GOT3 (cell line): ENCODE data around the gene NAV2.

Experiments used
- DNase-seq: peaks from one replicate; lab custom pipeline; 2025; ENCODE audit warnings: mixed read lengths; lab: John Stamatoyannopoulos, UW

The NAV2 gene

GRCh38 chr11:19929147-19929546 is 216.5 kb downstream of the NAV2 start:
- no peak for DNase-seq

DNA sequence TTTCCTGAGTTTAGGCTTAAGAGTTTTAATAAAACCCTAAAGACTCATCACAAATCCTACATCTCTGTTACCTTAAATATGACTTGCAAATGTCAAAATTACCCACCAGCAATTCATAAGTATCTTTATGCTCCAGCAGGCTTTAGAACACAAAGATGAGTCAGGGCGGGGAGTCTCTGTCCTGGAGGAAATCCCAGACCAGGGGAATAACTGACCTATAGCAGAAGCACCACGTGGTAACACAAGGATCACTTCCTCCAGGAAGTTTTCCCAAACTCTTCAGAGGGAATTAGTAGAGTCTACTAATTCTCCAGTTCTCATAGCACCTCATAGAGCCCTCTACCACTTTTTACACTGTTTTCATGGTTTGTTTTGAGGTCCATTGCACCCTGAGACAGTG is 217.0 kb downstream of the NAV2 start:
- no peak for DNase-seq

DNA sequence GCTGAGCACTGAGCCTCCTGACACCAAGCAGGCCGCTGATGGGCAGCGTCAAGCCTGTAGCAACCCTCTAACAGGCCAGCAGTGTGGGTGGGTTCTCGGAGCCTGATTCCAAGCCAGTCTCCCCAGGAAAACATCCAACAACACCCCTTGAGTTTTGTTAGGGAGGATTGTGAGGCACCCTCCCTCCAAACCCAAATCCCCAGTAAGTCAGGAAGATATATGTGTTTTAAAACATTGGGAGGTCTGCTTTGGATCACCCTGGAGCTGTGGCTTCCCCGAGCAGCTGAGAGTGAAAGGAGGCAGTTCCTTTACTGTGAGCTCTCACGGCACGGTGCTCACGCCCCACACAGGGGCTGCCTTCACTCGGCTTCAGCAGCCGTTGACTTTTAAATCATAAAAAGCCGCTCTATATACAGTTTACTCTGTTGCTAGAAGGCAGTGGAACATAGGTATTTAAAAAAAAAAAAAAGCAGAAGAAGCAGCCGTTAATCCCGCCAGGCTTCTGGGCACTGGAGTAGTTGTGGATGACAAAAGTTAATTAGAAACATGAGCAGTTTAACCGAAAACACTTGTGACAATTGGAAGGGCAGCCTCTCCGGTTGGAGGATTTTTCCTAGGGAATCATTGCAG is 218.6 kb downstream of the NAV2 start:
- DNase-seq = no peak

- no peak for DNase-seq
Observed at GRCh38 chr11:19931771-19932369, 219.2 kb downstream of the NAV2 start.

DNA sequence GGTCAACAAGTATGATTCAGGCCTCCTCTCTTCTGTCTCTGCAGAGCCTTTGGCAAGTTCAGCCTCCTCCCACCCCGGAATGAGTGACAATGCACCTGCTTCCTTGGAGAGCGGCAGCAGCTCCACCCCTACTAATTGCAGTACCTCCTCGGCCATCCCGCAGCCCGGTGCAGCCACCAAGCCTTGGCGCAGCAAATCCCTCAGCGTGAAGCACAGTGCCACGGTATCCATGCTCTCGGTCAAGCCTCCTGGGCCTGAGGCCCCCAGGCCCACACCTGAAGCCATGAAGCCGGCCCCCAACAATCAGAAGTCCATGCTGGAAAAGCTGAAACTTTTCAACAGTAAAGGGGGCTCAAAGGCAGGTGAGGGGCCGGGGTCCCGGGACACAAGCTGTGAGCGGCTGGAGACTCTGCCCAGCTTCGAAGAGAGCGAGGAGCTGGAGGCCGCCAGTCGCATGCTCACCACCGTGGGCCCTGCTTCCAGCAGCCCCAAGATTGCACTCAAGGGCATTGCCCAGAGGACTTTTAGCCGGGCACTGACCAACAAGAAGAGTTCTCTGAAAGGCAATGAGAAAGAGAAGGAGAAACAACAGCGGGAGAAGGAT is 220.6 kb downstream of the NAV2 start:
- no peak for DNase-seq

DNA sequence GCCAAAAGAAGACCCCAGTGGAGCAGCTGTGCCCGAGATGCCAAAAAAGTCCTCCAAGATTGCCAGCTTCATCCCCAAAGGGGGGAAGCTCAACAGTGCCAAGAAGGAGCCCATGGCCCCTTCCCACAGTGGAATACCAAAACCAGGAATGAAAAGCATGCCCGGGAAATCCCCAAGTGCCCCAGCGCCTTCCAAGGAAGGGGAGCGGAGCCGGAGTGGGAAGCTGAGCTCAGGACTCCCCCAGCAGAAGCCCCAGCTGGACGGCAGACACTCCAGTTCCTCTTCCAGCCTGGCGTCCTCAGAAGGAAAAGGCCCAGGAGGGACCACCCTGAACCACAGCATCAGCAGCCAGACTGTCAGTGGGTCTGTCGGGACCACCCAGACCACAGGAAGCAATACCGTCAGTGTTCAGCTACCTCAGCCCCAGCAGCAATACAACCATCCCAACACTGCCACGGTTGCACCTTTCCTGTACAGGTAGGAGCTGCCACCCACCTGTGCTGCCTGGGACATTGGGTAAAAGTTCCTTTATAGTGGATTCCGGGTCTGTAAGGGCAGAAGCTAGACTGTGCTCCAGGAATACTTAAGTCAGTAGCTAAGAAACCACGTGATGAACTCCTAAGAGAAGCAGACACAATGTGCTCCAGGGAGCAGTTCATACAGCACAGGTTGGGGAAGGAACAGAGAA is 221.3 kb downstream of the NAV2 start:
- DNase-seq = no peak

GRCh38 chr11:19934828-19935259 is 222.2 kb downstream of the NAV2 start:
- DNase-seq = no peak

DNA sequence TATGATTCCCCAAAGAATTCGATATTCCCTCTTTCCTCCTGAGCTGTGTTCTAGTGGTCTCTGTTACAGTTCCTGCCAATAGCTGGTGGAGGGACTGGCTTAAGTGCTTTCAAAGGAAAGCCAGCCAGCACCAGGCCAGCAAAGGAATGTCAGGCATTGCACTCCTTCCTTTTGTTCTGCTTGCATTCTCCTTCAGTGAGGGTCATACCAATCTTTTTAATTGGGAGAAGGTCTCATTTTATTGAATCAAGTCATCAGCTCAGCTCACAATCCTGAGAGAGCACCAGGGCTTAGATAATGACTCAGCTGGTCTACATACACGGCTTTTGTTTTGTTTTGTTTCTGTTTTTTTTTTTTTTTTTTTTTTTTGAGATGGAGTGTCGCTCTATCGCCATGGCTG is 222.9 kb downstream of the NAV2 start:
- no peak for DNase-seq

DNA sequence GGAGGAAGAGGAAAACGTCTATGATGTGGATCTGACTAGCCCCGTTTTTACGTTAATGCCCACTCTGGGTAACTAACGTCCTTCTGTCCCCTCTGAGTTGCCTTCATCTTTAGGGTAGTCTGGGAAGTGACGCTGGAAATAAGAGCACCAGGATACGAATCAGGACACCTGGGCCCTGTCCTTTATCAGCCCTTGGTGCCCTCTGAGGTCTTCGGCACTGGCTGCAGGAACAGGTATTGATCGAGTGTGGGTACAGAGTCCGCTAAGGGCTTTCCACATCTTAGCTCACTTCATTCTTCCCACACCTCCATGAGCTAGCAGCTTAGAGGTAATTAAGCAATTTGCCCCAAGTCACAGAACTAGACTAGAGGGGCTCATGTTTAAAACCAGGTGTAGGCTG is 223.8 kb downstream of the NAV2 start:
- no peak for DNase-seq

GRCh38 chr11:19938169-19938856 is 225.7 kb downstream of the NAV2 start:
- no peak for DNase-seq

DNA sequence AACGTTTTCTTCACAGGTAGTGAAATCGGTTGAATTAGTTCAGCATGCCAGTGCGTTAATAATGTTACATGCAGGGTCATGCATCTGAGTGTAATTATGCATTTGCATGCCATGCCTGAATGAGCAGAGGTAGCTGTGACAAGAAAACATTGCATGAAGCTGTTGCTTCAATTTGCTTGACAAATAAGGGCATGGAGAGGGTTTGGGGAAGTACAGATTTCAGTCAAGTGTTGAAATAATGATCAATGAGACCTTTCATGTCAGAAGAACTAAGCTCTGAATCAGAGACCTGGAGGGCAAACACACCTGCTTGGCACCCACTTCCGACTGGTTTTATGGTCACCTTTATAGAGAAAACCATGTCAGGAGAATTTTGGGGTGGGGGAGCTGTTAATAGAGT is 226.2 kb downstream of the NAV2 start:
- no peak for DNase-seq

DNA sequence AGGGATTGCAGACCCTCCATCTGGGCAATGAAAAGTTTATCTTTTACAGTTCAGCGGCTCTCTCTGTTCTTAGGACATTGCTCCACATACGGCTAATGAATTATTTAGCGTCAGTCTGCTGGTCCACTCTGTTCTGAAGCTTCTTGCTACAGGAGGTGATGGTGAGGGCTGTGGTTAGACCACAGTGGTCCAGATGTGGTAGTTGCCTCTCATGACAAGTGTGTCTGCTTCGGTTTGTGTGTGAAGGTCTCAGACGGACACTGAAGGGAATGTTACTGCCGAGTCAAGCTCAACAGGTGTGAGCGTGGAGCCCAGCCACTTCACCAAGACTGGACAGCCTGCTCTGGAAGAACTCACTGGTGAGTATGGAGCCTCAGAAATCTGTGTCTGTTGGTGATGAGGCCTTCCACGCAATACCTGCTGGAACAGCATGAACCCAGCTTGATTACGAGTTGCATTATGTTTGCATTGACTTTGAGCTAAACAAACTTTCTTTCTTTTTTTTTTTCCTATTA is 226.8 kb downstream of the NAV2 start:
- DNase-seq = no peak

GRCh38 chr11:19940831-19941230 is 228.2 kb downstream of the NAV2 start:
- no peak for DNase-seq

DNA sequence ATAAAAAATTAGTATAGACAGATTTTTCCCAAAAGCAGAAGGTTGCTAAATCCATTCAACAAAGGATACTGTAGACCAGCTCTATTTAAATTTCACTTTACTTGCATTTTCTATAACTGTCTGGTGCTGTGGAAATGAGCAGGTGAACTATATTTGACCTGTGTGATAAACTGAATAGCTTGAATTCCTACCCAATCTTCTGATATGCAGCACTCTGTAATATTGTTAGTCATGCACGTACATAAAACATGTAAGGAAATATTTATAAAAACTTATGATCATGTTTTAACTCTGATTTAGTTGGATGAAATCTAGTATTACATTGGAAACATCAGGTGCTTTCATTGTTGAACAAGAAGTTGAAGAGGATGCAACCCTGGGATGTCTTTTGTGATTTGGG is 234.0 kb downstream of the NAV2 start:
- no peak for DNase-seq

GRCh38 chr11:19947537-19948114 is 235.0 kb downstream of the NAV2 start:
- no peak for DNase-seq

DNA sequence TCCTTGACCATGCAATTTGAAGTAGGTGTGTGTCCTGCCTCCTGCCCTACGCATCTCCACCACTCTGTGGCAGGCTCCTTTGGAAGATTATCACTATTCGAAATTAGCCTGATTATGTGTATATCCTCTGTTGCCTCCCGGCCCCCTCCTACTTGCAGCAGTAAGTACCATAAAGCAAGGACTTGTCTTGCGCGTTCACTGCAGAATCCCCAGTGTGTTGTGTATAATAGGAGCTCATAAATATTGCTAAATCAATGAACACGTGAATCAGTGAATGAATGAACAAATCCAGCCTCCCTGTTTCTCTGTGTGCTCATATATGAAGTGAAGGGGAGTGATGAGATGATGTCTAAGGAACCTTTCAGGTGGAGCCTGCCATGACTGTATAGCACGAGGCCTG is 237.0 kb downstream of the NAV2 start:
- DNase-seq = no peak

DNA sequence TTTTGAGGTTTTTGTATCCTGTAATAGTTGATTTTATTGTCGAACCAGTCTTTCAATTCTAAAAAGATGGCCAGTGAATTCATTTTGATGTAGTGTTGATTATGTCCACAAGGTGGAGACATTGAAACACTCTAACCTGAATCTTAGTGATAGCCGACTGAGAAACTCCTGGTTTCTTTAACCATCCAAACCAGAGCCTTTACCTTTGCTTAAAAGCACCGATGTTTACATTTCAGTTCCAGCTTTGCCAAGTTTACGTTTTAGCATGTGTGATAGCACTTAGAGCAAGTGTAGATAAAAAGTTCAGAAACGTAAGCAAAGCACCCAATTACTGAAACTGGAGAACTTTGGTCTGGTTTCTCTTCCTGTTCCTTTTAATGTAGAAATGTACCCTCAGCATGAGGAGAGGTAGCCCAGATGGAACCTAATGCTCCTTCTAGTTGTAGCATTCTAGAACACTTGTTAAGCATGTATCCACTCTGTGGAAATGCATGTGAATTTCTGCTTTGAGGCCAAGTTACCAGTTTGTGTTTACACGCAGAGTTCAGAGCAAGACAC is 239.0 kb downstream of the NAV2 start:
- no peak for DNase-seq

- DNase-seq = no peak
Observed at GRCh38 chr11:19952116-19952605, 239.5 kb downstream of the NAV2 start.

DNA sequence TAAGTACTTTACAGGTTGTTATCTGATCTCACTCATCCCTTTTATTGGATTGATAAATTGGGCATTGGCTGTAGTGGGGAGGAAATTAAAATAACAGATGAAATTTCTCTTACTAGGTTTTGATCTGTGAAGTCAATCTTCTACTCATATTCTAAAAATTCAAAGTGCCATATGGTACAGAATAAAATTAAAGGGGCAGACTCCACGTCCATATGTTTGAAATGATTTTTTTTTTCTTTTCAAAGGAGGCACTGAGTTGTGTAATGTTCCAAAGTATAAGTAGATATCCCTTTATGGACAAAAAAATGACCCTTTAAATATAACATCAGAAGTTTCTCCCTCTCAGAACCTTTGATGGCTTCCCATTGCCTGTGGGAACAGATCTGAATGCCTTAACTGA is 240.3 kb downstream of the NAV2 start:
- DNase-seq = no peak

DNA sequence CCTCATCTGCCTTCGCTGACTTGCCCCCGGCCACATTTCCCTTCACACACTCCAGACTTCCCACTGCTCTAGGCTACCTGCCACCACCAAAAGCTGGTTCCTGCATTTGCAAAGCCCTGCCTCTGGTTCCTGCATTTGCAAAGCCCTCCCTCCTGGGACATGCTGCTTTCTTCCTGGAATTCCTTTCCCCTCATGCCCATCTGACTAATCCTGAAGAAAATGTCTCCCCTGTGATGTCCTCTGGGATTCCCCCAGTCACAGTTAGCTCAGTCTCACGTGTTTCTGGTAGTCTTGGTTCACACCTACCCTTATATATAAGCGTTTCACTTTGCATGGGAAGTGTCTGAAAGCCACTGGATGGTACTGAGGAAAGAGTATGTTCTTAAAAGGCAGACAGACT is 240.7 kb downstream of the NAV2 start:
- no peak for DNase-seq

DNA sequence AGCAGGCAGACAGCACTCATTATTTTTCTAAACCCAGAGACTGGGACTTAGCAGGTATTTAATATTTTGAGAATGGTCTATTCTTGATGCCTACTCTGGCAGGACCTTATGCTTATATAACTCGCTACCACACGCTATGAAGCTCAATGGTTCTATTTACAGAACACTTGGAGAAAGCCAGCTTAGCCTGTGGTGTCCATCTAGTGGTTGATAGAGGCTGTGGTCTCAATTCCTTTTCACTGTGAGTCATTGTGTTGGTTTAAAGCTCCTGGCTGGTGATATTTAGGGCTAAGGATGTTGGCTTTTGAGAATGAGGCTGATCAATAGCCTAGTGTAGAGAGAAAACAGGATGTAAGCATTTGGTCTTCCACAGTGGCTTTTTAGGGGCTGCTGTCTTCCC is 241.3 kb downstream of the NAV2 start:
- DNase-seq = no peak
